Stimulated activated CD8-positive, alpha-beta memory T cell treated with anti-CD3 and anti-CD28 coated beads, Interleukin-4, amount 100 ng/mL, for 1 hour (primary cell): ENCODE results near the gene MRPL37.
"Not testable (repeated sequence)": the region's sequence is repeated elsewhere in the genome, so short reads cannot be mapped to it uniquely, and the experiment has no call there.

Experiments used
- DNase-seq, 2 donors: peaks; one replicate each; pipeline ENCODE4 v3.0.0-alpha.2; 2020; ENCODE audit warnings: low read depth in 2 of 2, low spot score in 1 of 2

The MRPL37 gene

GRCh38 chr1:54199765-54200518 lies at the start of gene MRPL37, which contains the start of gene CYB5RL:
Gene MRPL37 (plus strand): TSS chr1:54200167. CDS start chr1:54200244, 77 bp downstream.
Gene CYB5RL (minus strand): TSS chr1:54200030. CDS start chr1:54195616, 4,414 bp downstream.
- peak; percentile 50 to 74 for DNase-seq

- DNase-seq: no peak
Observed at GRCh38 chr1:54151013-54151412, 49.0 kb upstream of the MRPL37 start.

- no peak for DNase-seq
Observed at GRCh38 chr1:54152696-54153095, 47.3 kb upstream of the MRPL37 start, which contains the start of gene CDCP2. Gene CDCP2 (minus strand): TSS chr1:54153000. CDS start chr1:54152922, 78 bp downstream.

GRCh38 chr1:54153535-54154439 lies 46.2 kb upstream of the MRPL37 start:
- no peak for DNase-seq

- DNase-seq: no peak
Observed at GRCh38 chr1:54156201-54156600, 43.8 kb upstream of the MRPL37 start.

GRCh38 chr1:54156986-54157385 lies 43.0 kb upstream of the MRPL37 start:
- no peak for DNase-seq

GRCh38 chr1:54157401-54157800 lies 42.6 kb upstream of the MRPL37 start:
- no peak for DNase-seq

GRCh38 chr1:54158071-54158470 lies 41.9 kb upstream of the MRPL37 start:
- DNase-seq: no peak

- DNase-seq: no peak
Observed at GRCh38 chr1:54159733-54160316, 40.1 kb upstream of the MRPL37 start.

- DNase-seq: no peak
Observed at GRCh38 chr1:54160351-54160750, 39.6 kb upstream of the MRPL37 start.

- DNase-seq: no peak
Observed at GRCh38 chr1:54161495-54162168, 38.3 kb upstream of the MRPL37 start.

- no peak for DNase-seq
Observed at GRCh38 chr1:54163051-54163450, 36.9 kb upstream of the MRPL37 start.

- no peak for DNase-seq
Observed at GRCh38 chr1:54163573-54163972, 36.4 kb upstream of the MRPL37 start.

- DNase-seq: no peak
Observed at GRCh38 chr1:54165146-54165545, 34.8 kb upstream of the MRPL37 start.

- DNase-seq: not testable (repeated sequence)
Observed at GRCh38 chr1:54166357-54166756, 33.6 kb upstream of the MRPL37 start.

- no peak for DNase-seq
Observed at GRCh38 chr1:54167422-54168139, 32.4 kb upstream of the MRPL37 start.

- DNase-seq: no peak
Observed at GRCh38 chr1:54168206-54168965, 31.6 kb upstream of the MRPL37 start.

GRCh38 chr1:54169068-54169467 lies 30.9 kb upstream of the MRPL37 start:
- DNase-seq: no peak

GRCh38 chr1:54171016-54171415 lies 29.0 kb upstream of the MRPL37 start:
- DNase-seq: no peak

- no peak for DNase-seq
Observed at GRCh38 chr1:54171606-54172005, 28.4 kb upstream of the MRPL37 start.
